Body of pancreas (tissue), 4 donors: ENCODE data around the gene RBMX2. TPM values are rescaled to one million over a fixed set of nuclear protein-coding genes. Genes with fewer than 3 reads are reported as not detected.
"Not testable (repeated sequence)": the region's sequence is repeated elsewhere in the genome, so short reads cannot be mapped to it uniquely, and the experiment has no call there.

ENCODE experiments used
- ATAC-seq: fragments of 150-250 bp; one replicate; pipeline ENCODE4 v1.9.1; 2016
- DNase-seq, 4 donors: peaks; one replicate each; pipeline ENCODE4 v3.0.0-alpha.2; 2019
- H3K27ac ChIP-seq, 4 donors: fragments of 200-600 bp; sonication (generic); 1 replicate in 3 of 4; 2 replicates in 1 of 4; pipeline versions ENCODE4 v1.5.1 to v1.6.1; 2016 to 2019; ENCODE audit warnings: mild to moderate bottlenecking in 1 of 4, mixed read lengths in 1 of 4, moderate library complexity in 1 of 4
- H3K27me3 ChIP-seq, 2 donors: fragments of 200-600 bp; sonication (generic); one replicate each; pipeline ENCODE4 v1.6.0; 2016; ENCODE audit warnings: mild to moderate bottlenecking in 1 of 2
- H3K36me3 ChIP-seq, 2 donors: fragments of 200-600 bp; sonication (generic); replicated peaks in 1 of 2; 2 replicates each; pipeline ENCODE4 v1.5.1; 2016; ENCODE audit warnings: low read depth in 2 of 2; ENCODE audit not compliant: insufficient read depth in 1 of 2
- H3K4me1 ChIP-seq: fragments of 200-600 bp; sonication (generic); one replicate; pipeline ENCODE4 v1.6.0; 2016
- H3K4me3 ChIP-seq, 2 donors: fragments of 200-600 bp; sonication (generic); 1 replicate in 1 of 2; 2 replicates in 1 of 2; pipeline ENCODE4 v1.5.1; 2016 to 2019
- H3K9me3 ChIP-seq, 3 donors: fragments of 200-600 bp; sonication (generic); 1 replicate in 2 of 3; 2 replicates in 1 of 3; pipeline ENCODE4 v1.5.1; 2016
- CTCF ChIP-seq, 7 experiments: fragments of 450-650 bp in 4 of 7; fragments of 200-600 bp in 3 of 7; sonication (generic) in 3 of 7; IDR thresholded peaks; one replicate each; pipeline ENCODE4 v1.5.1; 2016 to 2019; ENCODE audit warnings: antibody characterized with exemption in 7 of 7
- POLR2A ChIP-seq, 3 donors: fragments of 450-650 bp; IDR thresholded peaks; one replicate each; pipeline ENCODE4 v1.6.1; 2016; ENCODE audit warnings: antibody characterized with exemption in 3 of 3, mild to moderate bottlenecking in 2 of 3
- WGBS, 2 donors: methylation state at CpG; one replicate each; pipeline ENCODE4 v1.1.5; 2017; 5-methylcytosine and 5-hydroxymethylcytosine counted together
- intact Hi-C: fragments of 100-400 bp; cut with DNase I; formaldehyde crosslinking; loops from one replicate; pipeline ENCODE4 v1.15.1; 2023
- total RNA-seq, 2 donors: library from RNA; depleted of rRNA; stranded (reverse); fragments of >200 nt; gene quantifications; one replicate each; pipeline ENCODE4 v1.1.0, GENCODE V29; 2016

RBMX2 gene, protein sequence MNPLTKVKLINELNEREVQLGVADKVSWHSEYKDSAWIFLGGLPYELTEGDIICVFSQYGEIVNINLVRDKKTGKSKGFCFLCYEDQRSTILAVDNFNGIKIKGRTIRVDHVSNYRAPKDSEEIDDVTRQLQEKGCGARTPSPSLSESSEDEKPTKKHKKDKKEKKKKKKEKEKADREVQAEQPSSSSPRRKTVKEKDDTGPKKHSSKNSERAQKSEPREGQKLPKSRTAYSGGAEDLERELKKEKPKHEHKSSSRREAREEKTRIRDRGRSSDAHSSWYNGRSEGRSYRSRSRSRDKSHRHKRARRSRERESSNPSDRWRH
- total RNA-seq = 10 to 100 TPM in 1 of 2 donors, 1 to 10 TPM in 1; 7.0 to 13.2 TPM

DNA sequence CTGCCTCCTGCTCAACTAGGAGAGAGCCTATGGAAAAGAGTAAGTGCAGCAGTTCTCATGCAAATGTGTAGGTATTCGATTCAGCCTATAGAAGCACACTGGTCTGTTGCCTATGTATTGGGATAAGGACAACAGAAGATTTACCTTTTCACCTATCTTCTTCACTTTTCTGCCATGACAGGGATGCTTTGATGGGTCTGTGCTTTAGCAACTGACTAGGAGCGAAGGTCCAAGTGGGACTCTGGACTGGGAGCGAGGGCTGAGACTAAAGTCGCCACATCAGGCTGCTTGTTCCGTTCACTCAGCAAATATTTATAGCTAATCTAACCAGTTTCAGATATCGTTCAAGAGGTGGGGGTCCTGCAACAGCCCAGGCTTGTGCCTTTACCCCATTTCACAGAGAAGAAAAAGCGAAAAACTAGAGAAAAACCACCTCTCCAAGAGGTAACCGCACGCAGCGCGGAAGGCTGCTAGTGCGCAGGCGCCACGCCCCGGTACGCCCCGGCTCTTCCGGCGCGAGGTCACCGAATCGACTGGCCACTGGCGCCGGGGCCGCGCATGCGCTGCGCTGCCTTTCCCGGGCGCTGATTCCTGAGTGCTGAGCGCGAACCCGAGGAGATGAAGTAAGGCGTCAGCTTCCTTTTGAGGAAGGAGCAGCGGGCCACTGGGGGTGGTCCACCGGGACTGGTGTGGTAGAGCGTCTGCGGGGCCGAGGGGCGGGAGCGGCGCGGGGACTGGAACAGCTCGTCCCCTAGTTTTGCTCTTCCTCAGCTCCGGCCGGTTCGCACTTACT lies at the start of gene RBMX2:
Gene RBMX2, plus strand, starts transcription at position 573 of the 793 bp plus-strand sequence. Its CDS starts 46 bp downstream, at position 619.
- Histone ChIP-seq H3K4me1 (no peaks in the 10 kb centered on the region), H3K9me3 (no peaks in the 10 kb centered on the region), H3K27me3 (no peaks in the 10 kb centered on the region), H3K4me3 (peak within 1 kb of the TSS; percentile 27 to 41), H3K36me3 (no peaks in the 10 kb centered on the region), H3K27ac (peak within 1 kb of the TSS in 3 of 4 donors; percentile 52 to 84 (median 82))
- peak; percentile 76 to 83 (median 80) for DNase-seq
- WGBS, 2 donors = 1 to 2% methylated on average over 4 to 36 of the region's 47 CpGs
- intact Hi-C loops = no loop called here
- peak in 2 of 3 donors; percentile 71 to 72 for TF ChIP-seq POLR2A (IDR thresholded peaks at IDR 0.05)
- no peak for TF ChIP-seq CTCF (IDR thresholded peaks at IDR 0.05)
- ATAC-seq = peak; percentile 98

DNA sequence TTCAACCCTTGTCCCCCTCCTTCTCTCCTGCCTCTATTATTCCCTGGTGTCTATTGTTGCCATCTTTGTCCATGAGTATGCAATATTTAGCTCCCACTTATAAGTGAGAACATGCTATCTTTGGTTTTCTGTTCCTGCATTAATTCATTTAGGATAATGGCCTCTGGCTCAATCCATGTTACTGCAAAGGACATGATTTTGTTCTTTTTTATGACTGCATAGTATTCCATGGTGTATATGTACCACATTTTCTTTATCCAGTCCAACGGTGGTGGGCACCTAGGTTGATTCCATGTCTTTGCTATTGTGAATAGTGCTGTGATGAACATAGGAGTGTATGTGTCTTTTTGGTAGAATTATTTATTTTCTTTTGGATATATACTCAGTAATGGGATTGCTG lies 49.7 kb upstream of the RBMX2 start:
- H3K27me3 ChIP-seq, H3K9me3 ChIP-seq, H3K4me3 ChIP-seq, H3K27ac ChIP-seq, intact Hi-C loops, ATAC-seq, DNase-seq, H3K36me3 ChIP-seq, H3K4me1 ChIP-seq: not testable (repeated sequence)
- 88 to 100% methylated on average over 1 of the region's 1 CpG for WGBS, 2 donors

GRCh38 chrX:130376077-130376476 lies 25.7 kb upstream of the RBMX2 start:
- DNase-seq (no peak), ATAC-seq (no peak)
- H3K9me3 ChIP-seq = no peaks in the 10 kb centered on the region
- no peaks in the 10 kb centered on the region for H3K4me1 ChIP-seq
- intact Hi-C loops = no loop called here
- H3K36me3 ChIP-seq = no peaks in the 10 kb centered on the region
- no peak overlapping the region for H3K27ac ChIP-seq
- H3K27me3 ChIP-seq = no peaks in the 10 kb centered on the region
- H3K4me3 ChIP-seq = no peak overlapping the region
- no peak for TF ChIP-seq POLR2A (IDR thresholded peaks at IDR 0.05)
- TF ChIP-seq CTCF (IDR thresholded peaks at IDR 0.05) = no peak

DNA sequence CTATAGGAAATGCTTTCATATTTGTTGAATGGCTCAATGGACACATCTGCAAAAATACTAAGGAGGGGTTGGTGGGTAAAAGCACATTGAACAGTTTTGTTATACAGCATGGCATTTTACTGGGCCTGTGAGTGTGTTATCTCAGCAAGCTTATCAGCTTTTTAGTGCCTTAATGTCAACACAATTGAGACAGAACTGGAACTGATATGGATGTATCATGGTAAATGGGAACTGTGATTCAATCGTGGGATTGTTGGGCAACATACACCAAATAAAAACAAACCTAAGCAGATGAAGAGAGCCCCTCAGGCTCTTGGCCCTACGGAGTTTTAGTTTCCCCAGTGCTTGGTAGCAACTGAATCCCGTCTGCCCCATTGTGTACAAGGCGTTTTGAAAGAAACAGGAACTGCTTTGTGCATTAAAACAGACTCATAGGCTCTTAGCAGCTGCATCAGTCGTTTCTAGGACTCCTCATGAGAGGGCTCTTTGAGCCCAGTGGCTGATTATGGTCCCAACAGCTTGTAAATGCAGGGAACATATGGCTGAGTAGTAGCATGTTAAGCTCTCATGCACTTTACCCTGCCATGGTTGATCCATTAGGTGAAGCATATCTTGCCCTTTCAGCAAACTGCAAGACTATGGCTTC lies 23.6 kb upstream of the RBMX2 start:
- 40 to 45% methylated on average over 2 to 5 of the region's 5 CpGs for whole genome bisulfite sequencing, 2 donors
- Histone ChIP-seq H3K27ac (no peak overlapping the region), H3K9me3 (no peaks in the 10 kb centered on the region), H3K4me3 (no peak overlapping the region), H3K36me3 (no peaks in the 10 kb centered on the region), H3K27me3 (no peaks in the 10 kb centered on the region), H3K4me1 (no peaks in the 10 kb centered on the region)
- intact Hi-C loops = no loop called here
- no peak for TF ChIP-seq CTCF (IDR thresholded peaks at IDR 0.05)
- peak in 2 of 4 donors; percentile 7 to 9 for DNase-seq
- no peak for ATAC-seq

- 51 to 89% methylated on average over 1 to 2 of the region's 4 CpGs for WGBS, 2 donors
- Histone ChIP-seq H3K36me3 (no peaks in the 10 kb centered on the region), H3K4me3 (no peak within 1 kb of the TSS), H3K9me3 (no peaks in the 10 kb centered on the region), H3K4me1 (no peaks in the 10 kb centered on the region), H3K27me3 (no peaks in the 10 kb centered on the region), H3K27ac (no peak within 1 kb of the TSS)
- ATAC-seq = no peak
- DNase-seq = peak in 3 of 4 donors; percentile 7 to 24 (median 21)
- TF ChIP-seq POLR2A (IDR thresholded peaks at IDR 0.05) (no peak), CTCF (IDR thresholded peaks at IDR 0.05) (no peak)
- intact Hi-C loops = no loop called here
Measured at GRCh38 chrX:130385520-130385919, 16.3 kb upstream of the RBMX2 start, which contains the start of gene GPR119. GPR119 (minus strand) TSS chrX:130385674; CDS start chrX:130385447, 227 bp downstream.
